GM19025 (cell line): ENCODE data around the gene WTIP.
"Not testable (repeated sequence)": the region's sequence is repeated elsewhere in the genome, so short reads cannot be mapped to it uniquely, and the experiment has no call there.

Experiments used
- ATAC-seq: cut with Tn5 transposase; IDR thresholded peaks from one replicate; pipeline ENCODE4 v1.9.1; 2021; ENCODE audit warnings: mild to moderate bottlenecking, low read depth, moderate library complexity; ENCODE audit not compliant: unreplicated experiment

Gene WTIP

GRCh38 chr19:34475975-34476594 is 5.5 kb upstream of the WTIP start:
- ATAC-seq: no peak

GRCh38 chr19:34478496-34478895 is 3.1 kb upstream of the WTIP start:
- not testable (repeated sequence) for ATAC-seq

- no peak for ATAC-seq
Measured at GRCh38 chr19:34479396-34479795, 2.2 kb upstream of the WTIP start.

- no peak for ATAC-seq
Measured at GRCh38 chr19:34480491-34480890, 1.1 kb upstream of the WTIP start.

GRCh38 chr19:34481861-34482379 is 362 bp downstream of the WTIP start:
- ATAC-seq: no peak

- no peak for ATAC-seq
Measured at GRCh38 chr19:34482380-34483250, 1.1 kb downstream of the WTIP start.

- no peak for ATAC-seq
Measured at GRCh38 chr19:34484328-34484727, 2.8 kb downstream of the WTIP start.

GRCh38 chr19:34485831-34486230 is 4.3 kb downstream of the WTIP start:
- ATAC-seq: no peak

- no peak for ATAC-seq
Measured at GRCh38 chr19:34487651-34488051, 6.1 kb downstream of the WTIP start.

- ATAC-seq: no peak
Measured at GRCh38 chr19:34489175-34489574, 7.6 kb downstream of the WTIP start.

- no peak for ATAC-seq
Measured at GRCh38 chr19:34490141-34490766, 8.7 kb downstream of the WTIP start.

GRCh38 chr19:34493038-34493648 is 11.6 kb downstream of the WTIP start:
- no peak for ATAC-seq

GRCh38 chr19:34493649-34494044 is 12.1 kb downstream of the WTIP start:
- ATAC-seq: no peak

GRCh38 chr19:34494601-34495000 is 13.0 kb downstream of the WTIP start:
- no peak for ATAC-seq

GRCh38 chr19:34495416-34495815 is 13.9 kb downstream of the WTIP start:
- ATAC-seq: no peak

GRCh38 chr19:34497112-34497805 is 15.7 kb downstream of the WTIP start:
- ATAC-seq: no peak

- ATAC-seq: no peak
Measured at GRCh38 chr19:34499155-34499834, 17.7 kb downstream of the WTIP start.

GRCh38 chr19:34500656-34501120 is 19.1 kb downstream of the WTIP start:
- no peak for ATAC-seq
